HL-60/S4 treated with retinoic acid at 250 ng/mL for 4 days and 3 days (cell line): ENCODE measurements around the gene RNU1-4.
"Not testable (repeated sequence)": the region's sequence is repeated elsewhere in the genome, so short reads cannot be mapped to it uniquely, and the experiment has no call there.

Source experiments
- in situ Hi-C: fragments of 300-500 bp; cut with MboI; formaldehyde crosslinking; loops from 2 replicates; pipeline ENCODE4 v1.7.0; 2022; ENCODE audit warnings: low sequenced_read_pairs

Gene RNU1-4

DNA sequence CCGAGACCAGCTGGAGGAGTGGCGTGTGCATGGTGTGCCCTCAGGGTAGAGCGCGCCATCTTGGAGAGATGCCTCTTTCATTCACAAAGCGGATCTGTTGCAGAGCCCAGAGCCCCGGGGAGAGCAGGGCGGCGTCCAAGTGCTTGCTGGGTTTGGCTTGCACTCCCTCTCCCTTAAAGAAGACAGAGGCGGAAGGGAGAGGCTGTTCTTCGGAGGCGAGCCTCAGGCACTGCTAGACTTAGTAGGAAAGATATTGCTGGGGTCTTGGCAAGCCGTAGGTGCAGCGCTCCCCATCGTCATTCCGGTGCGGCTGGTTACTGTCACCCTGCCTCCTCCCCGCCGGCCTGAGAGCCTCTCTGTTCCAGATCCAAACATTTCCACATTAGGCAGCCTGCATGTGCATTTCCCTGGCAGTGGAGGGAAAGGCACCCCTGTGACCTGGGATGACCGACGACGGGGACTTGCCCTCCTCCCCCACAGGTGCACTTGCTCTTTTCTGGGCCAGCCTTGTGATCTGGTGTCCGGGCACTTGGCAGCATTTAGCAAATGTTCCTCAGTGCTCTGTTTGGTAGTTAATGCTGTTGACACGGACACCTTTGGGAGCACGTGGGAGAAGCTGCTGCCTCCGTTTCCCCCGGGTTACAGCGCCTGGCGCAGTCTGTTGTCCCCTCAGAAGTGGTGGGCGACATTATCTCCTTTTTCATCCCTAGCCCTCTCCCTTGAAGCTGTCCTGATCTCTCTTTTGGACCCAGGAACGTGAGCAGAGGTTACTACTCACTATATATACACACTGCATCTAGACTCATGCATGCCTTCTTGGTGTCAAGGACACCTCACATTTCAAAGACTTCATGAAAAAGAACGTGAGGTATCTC is 25.7 kb downstream of the RNU1-4 start:
- in situ Hi-C loops = not testable (repeated sequence)

DNA sequence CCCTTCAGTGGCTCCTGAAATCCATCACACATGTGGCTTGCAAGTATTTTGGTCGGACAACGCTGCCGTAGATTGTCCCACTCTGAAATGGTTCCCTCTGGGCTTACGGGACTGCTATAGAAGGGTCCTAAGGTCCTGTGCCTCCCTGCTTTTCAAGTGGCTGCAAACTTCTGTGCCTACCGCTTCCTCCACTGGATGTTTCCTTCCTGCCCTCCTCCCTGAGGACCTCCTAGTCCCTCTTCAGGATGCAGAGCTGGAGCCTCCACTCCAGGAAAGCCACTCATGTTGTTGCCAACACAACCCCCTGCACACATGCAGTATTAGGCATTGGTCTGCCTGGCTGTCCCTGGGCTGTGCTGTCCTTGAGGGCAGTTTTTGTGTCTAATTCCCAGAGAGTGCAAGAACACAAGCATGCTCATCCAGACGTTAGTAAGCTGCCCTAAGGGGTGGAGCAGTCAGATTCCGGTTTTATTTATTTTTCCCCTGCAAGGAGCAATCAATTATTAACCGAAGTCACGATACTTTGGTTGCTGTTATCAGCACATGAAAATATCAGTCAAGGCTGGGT is 26.5 kb downstream of the RNU1-4 start:
- in situ Hi-C loops = not testable (repeated sequence)

DNA sequence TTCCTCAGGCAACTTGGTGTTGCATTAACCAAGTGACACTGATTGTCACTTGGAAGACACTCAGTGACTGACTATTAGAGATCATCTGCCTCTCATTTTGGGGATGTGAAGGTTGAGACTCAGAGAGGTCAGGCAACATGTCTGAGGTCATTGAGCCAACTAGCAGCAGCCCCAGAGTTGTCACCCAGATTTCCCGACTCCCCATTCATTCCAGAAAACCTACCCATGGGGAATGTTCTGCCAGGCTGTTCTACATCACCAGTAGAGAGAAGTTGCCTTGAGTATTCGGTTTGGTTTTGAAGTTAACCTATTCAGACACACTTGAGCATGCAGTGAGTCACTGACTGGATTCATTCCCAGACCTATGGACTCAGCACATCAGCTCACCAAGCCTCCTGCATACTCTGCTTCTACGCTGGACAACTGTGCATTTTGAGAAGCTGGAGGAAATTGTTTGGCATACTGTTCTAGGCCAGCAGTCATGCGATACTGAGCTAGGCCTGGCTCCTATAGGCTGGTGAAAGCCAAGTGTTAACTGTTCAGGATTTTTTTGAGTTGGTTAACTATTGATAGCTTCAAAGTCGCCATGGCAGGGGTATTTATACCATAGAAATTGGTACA is 29.9 kb downstream of the RNU1-4 start:
- in situ Hi-C loops = not testable (repeated sequence)

DNA sequence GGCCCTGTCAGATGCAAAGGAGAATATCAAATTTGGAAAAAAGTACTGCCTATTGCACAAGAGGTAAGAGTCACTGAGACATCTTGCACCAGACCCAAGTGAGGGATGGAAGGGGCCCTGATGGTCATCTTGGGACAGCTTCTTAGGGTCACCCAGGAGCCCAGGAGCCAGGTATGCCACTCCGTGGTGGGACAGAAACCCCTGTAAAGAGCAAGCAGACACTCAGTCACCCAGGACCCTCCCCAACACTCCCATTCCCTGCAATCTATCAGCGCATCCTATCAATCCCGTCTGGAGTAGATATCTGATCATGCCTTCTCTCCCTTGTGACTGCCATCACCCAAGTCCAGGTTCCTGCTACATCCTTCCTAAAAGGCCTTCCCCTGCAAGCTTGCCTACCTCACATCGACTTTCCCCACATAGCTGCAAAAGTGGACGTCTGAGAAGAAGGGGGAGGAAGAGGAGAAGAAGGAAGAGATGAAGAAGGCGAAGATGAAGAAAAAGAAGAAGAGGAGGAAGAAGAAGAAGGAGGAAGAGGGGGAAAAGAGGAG is 30.7 kb downstream of the RNU1-4 start:
- in situ Hi-C loops = not testable (repeated sequence)

DNA sequence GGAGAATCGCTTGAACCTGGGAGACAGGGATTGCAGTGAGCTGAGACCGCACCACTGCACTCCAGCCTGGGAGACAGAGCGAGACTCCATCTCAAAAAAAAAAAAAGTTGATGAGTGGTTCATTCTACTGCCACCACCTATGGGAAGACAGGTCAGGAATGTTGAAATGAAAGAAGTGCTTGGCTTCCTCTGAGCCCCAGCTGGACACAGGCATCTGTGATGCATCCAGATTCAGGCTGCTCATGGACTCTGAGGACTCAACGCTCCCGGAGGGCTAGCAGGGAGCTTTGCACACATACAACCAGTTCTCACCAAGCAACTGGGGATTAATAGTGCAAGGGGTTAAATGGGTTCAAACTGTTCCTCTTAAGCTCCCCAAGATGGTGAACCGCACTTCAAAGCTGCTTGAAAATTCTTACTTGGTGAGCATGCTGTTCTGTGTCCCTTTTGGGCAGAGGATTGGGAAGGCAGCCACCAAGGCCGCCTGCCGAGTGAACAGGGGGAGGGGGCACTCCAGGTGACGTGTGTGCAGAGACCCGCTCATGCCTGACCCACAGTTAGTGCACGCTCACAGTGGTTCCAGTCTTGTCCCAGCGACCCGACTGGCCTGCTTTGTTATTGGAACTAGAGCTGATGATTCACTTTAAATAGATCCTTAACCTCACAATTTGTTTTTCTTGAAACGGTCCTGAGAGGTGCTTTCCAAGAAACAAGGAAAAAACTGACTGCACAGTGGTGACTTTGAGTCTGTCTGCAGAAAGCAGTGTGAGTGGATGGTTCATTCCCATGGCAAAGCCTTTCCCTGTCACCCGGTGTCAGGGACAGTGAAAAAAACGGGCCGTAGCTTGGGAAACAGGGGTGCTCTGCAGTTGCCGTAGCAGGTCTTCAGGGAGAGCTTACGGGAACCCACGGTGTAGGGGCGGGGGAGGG is 32.2 kb downstream of the RNU1-4 start:
- in situ Hi-C loops = not testable (repeated sequence)

DNA sequence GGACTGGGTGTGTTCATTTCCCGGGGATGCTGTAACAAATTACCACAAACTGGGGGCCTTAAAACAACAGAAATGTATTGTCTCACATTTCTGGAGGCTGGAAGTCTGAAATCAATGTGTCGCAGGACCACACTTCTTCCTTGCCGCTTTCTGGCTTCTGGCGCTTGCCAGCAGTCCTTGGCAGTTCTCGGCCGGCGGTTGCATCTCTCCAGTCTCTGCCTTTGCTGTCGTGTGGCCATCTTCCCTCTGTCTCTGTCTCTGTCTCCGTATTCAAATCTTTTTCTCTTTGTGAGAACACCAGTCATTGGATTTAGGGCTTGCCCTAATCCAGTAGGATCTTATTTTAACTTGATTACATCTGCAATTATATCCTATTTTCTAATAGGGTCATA is 32.9 kb downstream of the RNU1-4 start:
- in situ Hi-C loops = not testable (repeated sequence)

DNA sequence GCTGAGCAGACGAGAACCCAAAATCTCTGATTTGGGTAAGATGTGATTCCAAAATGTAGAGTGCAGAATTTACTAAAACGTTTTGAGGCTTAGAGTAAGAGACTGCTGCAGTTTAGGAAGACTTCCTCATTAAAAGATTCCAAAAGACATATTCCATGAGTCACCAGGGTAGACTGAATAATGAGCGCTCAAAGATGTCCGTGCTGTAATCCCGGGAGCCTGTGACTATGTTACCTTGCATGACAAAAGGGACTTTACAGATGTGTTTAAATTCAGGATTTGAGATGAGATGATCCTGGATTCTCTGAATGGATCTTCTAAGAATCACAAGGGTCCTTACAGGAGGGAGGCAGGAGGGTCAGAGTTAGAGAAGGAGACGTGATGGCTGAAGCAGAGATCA is 33.4 kb downstream of the RNU1-4 start:
- in situ Hi-C loops = not testable (repeated sequence)

DNA sequence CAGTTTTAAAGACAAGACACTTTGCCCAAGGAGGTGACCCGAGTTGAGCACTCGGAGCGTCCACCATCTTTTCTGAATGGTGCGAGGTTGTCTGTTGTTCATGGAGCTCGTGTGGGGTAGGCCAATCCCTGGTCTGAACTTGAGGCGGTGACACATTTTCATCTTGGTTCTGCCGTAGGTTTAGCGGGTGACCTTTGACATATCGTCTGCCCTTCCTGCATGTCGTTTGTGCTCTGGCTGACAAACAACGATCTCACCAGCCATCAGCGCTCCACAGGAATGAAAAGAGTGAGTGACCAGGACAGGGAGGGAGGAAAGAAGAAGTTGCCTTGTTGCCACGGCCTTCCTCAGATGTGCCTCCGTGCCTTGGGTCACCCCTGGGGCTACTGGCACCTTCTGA is 34.5 kb downstream of the RNU1-4 start:
- in situ Hi-C loops = not testable (repeated sequence)

DNA sequence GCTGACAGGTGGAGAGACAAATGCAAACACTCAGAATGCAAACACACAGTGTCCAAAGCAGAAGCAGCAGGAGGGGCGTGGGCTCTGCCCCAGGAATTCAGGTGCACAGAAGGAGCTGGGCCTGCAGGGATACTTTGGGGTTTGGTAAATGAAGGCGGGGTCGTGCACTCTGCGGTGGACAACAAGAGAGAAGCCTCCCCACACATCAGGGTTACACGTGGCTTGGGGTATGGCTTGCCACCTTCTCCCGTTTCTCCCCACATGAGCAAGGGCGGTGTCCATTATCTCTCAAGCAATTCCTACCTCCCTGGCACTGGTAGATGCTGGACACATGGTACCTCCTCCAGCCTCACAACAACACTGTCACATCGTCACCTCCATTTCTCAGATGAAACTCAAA is 35.0 kb downstream of the RNU1-4 start:
- in situ Hi-C loops = not testable (repeated sequence)

DNA sequence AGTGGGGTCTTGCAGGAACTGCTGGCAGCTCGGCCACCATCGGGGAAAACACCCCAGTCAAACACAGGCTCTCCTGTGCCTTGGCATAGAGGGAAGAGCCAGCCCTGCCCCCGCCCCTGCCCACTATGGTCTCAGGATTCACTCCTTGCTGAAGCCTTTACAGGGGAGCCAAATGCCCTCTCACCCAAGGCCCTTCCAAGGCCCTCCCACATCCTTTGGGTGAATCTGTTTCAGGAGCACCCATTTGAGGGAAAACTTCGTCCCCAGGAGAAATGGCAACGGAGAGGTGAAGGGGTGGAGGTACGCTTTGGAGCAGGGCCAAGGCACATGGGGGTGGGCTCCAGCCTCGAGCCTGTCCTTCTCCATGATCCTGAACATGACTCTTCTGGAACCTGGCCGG is 35.9 kb downstream of the RNU1-4 start:
- in situ Hi-C loops = not testable (repeated sequence)

DNA sequence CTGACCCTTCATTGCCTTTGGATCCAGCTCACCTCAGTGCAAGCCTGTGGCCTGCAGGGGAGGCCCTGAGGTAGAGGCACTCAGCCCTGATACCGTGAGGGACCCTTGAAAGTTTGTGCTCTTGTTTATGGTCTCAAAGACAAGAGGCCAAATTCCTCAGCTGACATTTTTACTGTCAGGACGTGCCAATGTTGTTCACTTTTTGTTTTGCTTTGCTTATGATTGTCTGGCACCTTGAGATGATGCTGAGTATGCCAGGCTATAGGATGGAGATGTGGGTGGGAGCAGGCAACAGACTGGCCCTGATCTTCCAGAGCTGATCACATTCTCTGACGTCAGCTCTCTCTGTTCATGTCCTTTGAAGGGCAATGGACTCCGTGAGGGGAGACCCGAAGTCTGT is 36.5 kb downstream of the RNU1-4 start:
- in situ Hi-C loops = not testable (repeated sequence)

DNA sequence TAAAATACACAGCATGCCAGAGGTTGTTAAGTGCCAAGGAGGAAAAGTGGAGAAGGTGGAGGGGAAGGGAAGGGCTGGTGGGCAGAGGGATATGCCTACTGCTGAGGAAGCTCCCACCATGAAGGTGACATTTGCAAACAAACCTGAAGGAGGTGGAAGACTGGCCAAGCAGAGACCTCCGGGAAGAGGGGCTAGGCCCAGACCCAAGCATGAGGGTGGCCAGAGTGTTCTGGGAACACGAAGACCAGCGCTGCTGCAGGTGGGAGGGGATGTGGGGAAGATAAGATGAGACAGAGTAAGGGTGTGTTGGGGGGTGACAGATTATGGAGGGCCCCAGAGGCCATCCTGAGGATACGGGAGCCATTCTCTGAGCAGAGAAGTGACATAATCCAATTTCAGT is 37.5 kb downstream of the RNU1-4 start:
- in situ Hi-C loops = not testable (repeated sequence)

DNA sequence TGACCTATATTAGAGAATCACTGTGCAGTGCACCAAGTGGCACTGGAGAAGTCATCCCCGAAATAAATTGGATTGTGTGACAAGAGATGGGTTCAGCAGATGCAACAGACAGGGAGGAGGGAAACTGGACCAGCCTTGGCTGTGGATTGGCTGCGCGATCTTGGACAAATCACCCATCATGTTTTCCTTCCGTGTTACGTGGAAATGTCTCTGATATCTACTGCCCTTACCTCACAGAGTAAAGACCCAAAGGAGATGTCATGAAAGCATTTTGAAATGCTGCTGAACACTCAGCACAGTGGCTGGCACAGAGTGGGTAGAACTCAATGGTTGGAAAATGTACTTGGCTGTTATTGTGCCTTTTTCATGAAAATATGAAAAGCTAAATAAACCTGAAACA is 39.2 kb downstream of the RNU1-4 start:
- in situ Hi-C loops = not testable (repeated sequence)

DNA sequence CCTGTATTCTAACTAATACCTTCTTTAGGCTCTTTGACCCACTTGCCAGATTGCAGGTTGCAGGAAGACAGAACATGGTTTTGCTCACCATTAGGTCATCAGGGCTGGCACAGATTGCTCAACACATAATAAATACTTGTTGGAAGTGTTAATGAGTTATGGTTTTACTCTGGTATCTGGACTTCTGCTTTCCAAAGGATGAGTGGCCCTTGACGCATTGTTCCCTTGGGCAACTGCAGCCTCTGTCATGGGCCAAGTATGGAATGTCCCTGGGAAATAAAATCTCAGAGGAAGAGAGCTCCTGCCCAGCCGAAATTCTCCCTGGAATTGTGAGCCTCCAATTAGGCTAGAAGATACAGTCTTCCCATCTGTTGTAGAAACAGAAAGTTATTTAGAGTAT is 40.7 kb downstream of the RNU1-4 start:
- in situ Hi-C loops = not testable (repeated sequence)

DNA sequence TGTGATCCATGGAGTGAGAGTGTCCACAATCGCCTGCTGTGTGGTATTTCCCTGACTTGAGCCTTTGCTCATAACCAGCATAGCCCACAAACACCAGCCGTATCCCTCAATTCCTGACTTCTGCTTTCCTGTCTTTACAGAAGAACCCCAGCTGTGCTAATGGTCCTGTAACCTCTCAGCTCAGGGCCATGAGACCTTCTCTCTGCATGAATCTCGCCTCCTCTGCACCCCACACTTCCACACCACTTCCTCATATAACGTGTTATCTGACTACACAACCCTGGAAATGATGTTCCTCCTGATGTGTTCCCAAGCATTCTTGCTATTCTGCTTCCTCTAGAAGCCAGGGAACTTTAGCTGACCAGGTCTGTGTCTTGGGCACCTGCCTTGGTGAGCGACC is 41.3 kb downstream of the RNU1-4 start:
- in situ Hi-C loops = not testable (repeated sequence)

DNA sequence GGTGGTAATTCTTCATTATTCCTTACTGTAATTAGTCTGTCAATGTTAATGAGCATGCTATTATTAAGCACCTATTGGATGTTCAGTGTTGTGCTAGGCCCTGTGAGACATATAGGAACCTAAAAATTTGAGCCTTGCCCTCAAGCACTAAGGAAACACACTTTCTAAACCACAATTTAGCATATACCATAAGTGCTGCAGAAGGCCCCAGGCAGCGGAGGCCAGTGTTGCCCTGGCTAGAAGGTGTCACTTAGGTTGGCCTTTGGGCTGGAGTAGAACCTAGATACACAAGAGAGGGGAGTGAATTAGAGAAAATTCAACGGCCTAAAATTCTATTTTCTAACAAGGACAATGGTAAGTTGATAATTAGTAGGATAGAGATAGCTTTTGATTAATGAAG is 44.6 kb downstream of the RNU1-4 start:
- in situ Hi-C loops = not testable (repeated sequence)

DNA sequence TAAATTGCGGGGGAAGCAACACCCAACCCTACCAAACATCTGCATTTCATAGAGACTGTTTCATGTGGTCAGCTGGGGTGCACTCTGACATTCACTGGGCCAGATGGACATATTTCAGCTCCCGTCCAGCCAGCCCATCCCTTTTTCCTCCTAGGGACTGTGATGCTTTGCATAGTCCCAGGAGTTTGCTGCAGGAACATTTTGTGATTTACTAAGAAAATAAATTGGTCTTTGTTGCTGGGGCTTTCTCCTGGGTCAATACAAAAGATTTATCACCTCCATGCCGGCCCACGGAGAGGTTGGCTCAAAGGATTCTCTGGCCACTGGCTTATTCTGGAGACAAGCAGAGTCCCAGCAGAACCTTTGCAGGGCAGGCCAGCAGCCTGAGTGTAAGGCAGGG is 46.0 kb downstream of the RNU1-4 start:
- in situ Hi-C loops = not testable (repeated sequence)

DNA sequence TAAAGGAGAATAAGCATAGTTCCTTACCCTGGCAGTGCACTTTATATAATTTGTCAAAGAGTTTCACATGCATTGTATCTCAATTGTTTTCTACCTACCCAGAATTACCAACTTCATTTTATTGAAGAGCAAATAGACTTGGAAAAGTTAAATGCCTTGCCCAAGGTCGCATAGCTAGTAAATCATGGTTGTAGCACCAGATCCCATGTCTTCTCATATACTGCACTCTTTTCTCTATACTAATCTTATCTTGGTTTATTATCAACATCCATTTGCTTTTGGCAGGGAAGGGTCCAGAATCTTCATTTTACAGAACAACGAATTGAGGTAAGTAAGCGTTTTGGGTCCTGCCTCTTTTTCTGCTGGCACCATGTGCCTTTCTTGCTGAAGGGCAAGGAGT is 46.9 kb downstream of the RNU1-4 start:
- in situ Hi-C loops = not testable (repeated sequence)

DNA sequence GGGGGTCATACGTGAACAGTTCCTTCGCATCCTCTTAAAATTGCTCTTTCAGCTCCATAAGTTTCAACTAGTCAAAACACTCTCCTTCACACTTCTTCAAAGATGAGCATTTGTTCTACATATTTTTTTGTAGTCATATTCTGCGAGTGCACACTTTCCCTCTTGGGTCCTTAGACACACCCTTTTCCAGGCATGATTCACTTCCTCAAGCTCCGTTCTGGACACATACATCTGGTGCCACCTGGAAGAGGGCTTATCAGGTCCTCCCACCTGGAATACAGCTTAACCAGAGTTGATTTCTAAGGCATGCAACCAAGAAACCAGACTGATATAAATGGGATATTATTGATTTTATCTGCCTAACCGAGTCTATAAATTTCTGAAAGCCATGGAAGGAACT is 47.4 kb downstream of the RNU1-4 start:
- in situ Hi-C loops = not testable (repeated sequence)
